ENCODE results near the gene SYT13.

SYT13 gene

GRCh38 chr11:45285930-45286632, at the start of gene SYT13:
TSS of gene SYT13 (minus strand) at chr11:45286341. CDS start at chr11:45286207, 134 bp downstream.
- no peak for DNase-seq (ENCODE audit: low read depth)

DNA sequence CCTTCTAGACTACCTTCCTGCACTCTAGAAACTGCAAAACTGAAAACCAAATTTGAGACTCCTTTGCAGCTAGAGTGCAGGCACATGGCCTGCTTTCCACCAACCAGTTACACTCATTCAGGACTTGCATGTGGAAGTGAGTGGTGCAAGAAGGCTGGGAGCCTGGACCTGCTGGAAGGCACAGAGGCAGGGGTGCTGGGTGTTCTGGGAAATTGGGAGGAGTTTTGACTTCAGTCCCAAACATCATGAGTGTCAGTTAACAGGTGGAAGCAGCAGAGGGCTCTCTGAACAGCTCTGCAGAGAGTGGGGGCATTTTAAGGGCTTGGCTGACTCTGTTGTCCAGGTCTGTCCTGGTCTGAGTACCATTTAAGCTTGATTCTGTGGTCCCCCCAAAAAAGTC, 49.3 kb upstream of the SYT13 start:
- no peak for DNase-seq (ENCODE audit: low read depth)

GRCh38 chr11:45334836-45335235, 48.7 kb upstream of the SYT13 start:
- DNase-seq (ENCODE audit: low read depth) = no peak

DNA sequence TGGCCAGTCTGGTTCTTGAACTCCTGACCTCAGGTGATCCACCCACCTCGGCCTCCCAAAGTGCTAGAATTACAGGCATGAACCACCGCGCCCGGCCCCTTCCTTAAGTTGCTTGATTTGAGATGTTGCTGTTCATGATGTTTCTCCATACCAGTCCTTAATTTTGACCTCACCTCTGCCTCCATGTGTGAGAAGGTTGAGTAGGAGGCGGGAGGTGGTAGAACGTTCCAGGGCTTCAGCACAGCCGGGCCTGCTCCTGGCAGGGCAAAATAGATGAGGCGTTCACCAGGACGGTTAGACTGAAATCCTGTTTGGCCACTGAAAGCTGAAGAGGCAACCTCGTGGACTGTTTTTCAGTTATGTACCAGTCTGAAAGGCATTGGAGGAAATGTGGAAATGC, 48.3 kb upstream of the SYT13 start:
- no peak for DNase-seq (ENCODE audit: low read depth)

GRCh38 chr11:45333001-45333971, 47.1 kb upstream of the SYT13 start:
- peak; percentile 82 for DNase-seq (ENCODE audit: low read depth)

DNA sequence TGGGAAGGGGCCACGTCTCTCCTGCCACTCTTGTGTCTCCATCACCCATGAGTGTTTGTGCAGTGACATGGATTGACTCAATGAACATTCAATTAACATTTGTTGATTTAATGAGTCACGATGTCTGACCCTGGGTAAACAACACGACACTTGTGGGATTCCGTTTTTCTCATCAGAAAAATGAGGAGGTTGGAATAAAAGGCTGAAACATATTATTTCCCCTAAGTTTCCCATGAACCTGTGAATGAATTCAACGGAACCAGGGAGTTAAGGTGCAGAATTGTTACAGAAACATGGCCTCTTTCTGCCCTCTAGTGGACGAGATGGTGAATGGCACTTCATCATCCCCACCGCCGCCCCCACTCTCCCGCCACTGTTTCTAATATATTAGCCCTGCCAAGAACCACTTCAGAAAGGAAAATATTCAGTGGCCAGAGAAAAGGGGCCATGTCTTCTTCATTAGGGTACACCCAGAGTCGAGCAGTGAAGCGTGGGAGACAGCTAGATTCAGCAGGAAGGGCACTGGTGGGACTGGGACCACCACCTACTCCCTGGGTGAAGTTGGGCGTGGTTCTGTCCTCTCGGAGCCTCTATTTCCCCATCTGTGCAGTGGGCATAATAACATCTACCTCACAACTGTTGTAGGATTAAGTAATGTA, 46.3 kb upstream of the SYT13 start:
- peak; percentile 43 for DNase-seq (ENCODE audit: low read depth)

DNA sequence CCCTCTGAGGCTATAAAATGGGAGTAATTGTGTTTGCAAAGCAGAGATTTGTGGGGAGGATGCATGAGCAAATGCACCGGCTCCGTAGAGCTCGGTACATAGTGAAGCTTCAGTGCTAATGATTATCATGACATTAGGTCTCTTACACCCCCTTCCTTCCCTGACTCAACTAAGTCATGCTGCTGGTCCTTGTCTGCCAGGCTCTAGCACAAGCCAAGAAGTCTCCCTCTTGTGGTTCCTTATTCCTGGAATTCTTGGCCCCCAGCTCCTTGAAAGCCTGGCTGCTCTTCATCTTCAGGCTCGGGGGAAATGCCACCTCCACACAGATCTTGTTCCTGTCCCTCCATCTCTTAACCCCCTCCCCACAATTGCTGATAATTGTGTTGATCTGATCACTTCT, 45.7 kb upstream of the SYT13 start:
- peak; percentile 2 for DNase-seq (ENCODE audit: low read depth)

DNA sequence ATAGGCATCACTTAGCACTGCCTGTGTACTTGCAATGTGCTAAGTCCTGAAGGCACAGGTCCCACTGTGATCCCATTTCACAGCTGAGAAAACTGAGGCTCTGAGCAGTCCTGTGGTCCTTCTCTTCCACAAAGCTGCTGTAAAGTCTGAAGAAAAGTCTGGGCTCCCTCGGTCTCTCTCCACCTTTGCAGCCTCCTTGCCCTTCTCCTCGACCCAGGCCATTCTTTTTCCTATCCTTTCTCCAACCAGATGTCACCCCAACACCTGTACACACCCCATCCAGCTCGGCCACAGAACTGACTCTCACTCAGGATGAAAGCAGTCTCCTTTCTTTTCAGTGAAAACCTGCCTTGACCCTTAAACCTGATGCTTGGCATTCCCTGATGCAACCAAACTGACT, 42.6 kb upstream of the SYT13 start:
- no peak for DNase-seq (ENCODE audit: low read depth)

- DNase-seq (ENCODE audit: low read depth) = no peak
Observed at GRCh38 chr11:45324459-45324858, 38.3 kb upstream of the SYT13 start.

DNA sequence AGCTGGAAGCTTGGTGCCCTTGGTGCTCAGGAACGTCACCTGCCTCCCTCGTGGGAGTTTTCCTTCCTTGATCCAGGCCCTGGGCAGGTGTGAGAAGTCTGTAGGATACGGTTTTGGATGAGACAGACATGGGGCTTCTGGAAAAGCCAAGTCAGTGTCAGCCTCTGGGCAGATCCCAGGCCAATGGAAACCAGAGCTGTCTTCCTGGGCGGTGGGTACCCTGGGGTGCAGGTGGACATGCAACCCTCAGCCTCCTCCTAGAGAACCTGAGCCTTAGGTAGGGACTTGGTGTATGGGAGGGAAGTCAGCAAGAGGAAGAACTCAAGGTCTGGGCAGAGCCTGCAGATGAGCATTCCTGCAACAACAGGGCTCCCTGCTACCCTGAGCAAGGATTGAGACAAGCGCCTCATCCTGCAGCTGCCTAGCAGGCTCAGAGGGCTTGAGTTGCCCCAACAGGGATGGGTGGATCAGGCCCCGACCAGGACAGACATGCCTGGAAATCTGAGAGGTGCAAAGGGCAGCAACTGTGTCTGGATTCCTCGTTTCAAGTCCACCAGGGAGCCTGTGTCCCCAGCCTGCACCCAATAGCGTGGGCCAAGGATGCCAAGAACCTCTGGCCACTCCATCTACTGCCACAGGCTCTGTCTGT, 37.6 kb upstream of the SYT13 start:
- no peak for DNase-seq (ENCODE audit: low read depth)

GRCh38 chr11:45322891-45323600, 36.9 kb upstream of the SYT13 start:
- DNase-seq (ENCODE audit: low read depth) = no peak

GRCh38 chr11:45322111-45322705, 36.1 kb upstream of the SYT13 start:
- no peak for DNase-seq (ENCODE audit: low read depth)

GRCh38 chr11:45321669-45322068, 35.5 kb upstream of the SYT13 start:
- DNase-seq (ENCODE audit: low read depth) = no peak

DNA sequence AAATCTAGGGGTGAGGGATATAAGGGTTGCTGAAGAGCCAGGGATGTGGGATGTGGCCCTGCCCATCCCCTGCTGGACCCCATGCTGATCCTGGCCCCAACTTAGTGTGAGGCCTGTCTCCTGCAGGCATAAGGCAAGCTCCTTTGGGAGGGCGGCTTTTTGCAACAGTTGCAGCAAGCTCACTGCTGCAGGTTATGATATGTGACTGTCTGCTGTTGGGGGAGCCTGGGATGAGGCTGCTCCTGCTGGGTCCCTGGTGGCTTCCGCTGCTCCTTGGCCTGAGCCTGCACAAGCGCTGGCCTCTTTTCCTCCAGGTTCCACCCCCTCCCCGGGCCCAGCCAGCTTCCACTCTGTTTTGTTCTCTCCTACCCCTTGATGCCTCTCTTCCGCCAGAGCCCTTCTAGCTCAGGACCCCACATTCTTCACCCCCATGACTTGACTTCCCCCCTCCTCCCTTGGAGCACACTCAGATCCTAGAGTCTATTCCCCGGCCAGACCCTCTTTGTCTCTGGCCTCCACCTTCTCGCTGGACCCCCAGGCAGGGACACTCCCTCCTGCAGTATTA, 35.0 kb upstream of the SYT13 start:
- DNase-seq (ENCODE audit: low read depth) = no peak

GRCh38 chr11:45320371-45320770, 34.2 kb upstream of the SYT13 start:
- no peak for DNase-seq (ENCODE audit: low read depth)

GRCh38 chr11:45319077-45319476, 32.9 kb upstream of the SYT13 start:
- DNase-seq (ENCODE audit: low read depth) = no peak

DNA sequence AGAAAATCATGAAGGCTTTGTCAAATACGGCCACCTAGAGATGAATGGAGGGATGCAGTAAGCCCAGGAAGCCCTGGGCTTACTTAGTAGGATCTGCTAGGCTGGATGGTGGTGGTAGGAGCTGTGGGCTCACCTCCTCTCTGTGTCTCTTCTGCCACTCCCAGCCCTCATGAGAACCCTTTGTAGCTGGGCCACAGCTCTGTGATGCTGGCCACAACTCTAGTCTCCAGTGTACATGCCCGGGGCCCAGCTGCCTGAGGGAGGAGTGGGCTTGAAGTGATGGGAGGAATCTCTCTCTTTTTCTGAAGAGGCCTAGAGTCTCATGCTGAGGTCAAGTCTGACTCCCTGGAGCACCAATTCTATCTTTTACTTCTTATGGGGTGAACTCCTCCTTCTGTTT, 32.4 kb upstream of the SYT13 start:
- DNase-seq (ENCODE audit: low read depth) = no peak

- DNase-seq (ENCODE audit: low read depth) = no peak
Observed at GRCh38 chr11:45316258-45316657, 30.1 kb upstream of the SYT13 start.

DNA sequence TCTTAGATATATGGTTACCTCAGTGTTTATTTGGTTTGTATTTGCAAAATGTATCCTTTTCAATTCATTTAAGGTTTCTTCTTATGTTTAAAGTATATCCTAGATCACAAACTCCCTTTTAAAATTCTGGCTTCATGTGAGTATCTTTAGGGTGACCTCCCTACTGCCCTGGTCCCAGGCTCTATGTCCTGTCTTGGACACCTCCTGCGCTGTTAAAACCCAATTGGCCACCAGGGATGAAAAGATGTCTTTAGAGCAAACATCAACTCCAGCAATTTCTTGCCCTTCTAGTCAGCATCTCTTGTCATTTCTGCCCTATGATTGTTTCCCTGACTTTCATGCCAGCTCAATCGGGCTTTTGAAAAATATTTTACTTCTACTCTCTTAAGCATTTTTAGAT, 28.8 kb upstream of the SYT13 start:
- DNase-seq (ENCODE audit: low read depth) = no peak

- DNase-seq (ENCODE audit: low read depth) = no peak
Observed at GRCh38 chr11:45313171-45313865, 27.2 kb upstream of the SYT13 start.
